Nephron (organoid): ENCODE measurements around the gene ABHD10.

Experiments
- H3K27ac Mint-ChIP-seq, 3 experiments: 2 replicates each; pipeline ENCODE4 v1.8.0; 2020; ENCODE audit warnings: mixed read lengths in 3 of 3, mild to moderate bottlenecking in 2 of 3, moderate library complexity in 1 of 3
- H3K27me3 Mint-ChIP-seq: 2 replicates; pipeline ENCODE4 v1.8.0; 2021; ENCODE audit warnings: low read depth, mild to moderate bottlenecking, moderate library complexity, mixed read lengths
- H3K36me3 Mint-ChIP-seq: 2 replicates; pipeline ENCODE4 v1.8.0; 2020; ENCODE audit warnings: low read depth, mixed read lengths
- H3K4me1 Mint-ChIP-seq: 2 replicates; pipeline ENCODE4 v1.8.0; 2020; ENCODE audit warnings: mixed read lengths
- H3K4me3 Mint-ChIP-seq, 3 experiments: 2 replicates each; pipeline ENCODE4 v1.8.0; 2020; ENCODE audit warnings: mild to moderate bottlenecking in 3 of 3, mixed read lengths in 3 of 3, moderate library complexity in 2 of 3
- H3K9me3 Mint-ChIP-seq: 2 replicates; pipeline ENCODE4 v1.8.0; 2020; ENCODE audit warnings: mixed read lengths
- TF ChIP-seq, protein P1 (sequence below), 3 experiments: fragments of 200-600 bp; sonication (generic); IDR thresholded peaks; one replicate each; pipeline ENCODE4 v1.5.0; 2021; ENCODE audit warnings: antibody characterized with exemption in 3 of 3; ENCODE audit not compliant: unreplicated experiment in 3 of 3

The ABHD10 gene

DNA sequence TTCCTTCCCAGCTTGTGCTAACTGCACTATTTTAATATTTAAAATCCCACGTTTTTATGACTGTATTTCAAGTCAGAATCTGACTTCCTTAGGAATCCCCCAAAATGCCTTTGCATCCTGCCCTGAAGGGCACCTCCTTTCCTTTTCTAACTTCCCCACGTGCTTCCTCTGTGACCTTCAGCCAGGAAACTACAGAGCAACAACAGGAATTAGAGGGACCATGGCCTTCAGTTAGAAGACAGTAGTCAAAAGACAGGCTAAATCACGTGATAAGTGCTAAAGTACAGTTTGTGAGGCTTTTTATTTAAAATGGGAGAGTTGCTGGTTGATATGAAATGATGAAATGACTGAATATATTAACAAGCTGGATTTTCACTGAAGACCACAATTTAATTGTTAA is 11.8 kb upstream of the ABHD10 start:
- H3K4me3 Mint-ChIP-seq: no peak overlapping the region
- TF ChIP-seq, protein P1, sequence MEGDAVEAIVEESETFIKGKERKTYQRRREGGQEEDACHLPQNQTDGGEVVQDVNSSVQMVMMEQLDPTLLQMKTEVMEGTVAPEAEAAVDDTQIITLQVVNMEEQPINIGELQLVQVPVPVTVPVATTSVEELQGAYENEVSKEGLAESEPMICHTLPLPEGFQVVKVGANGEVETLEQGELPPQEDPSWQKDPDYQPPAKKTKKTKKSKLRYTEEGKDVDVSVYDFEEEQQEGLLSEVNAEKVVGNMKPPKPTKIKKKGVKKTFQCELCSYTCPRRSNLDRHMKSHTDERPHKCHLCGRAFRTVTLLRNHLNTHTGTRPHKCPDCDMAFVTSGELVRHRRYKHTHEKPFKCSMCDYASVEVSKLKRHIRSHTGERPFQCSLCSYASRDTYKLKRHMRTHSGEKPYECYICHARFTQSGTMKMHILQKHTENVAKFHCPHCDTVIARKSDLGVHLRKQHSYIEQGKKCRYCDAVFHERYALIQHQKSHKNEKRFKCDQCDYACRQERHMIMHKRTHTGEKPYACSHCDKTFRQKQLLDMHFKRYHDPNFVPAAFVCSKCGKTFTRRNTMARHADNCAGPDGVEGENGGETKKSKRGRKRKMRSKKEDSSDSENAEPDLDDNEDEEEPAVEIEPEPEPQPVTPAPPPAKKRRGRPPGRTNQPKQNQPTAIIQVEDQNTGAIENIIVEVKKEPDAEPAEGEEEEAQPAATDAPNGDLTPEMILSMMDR (IDR thresholded peaks at IDR 0.05; ENCODE audit: unreplicated experiment in 3 of 3): no peak
- H3K36me3 Mint-ChIP-seq: peaks cover 41% of the 10 kb centered on the region

DNA sequence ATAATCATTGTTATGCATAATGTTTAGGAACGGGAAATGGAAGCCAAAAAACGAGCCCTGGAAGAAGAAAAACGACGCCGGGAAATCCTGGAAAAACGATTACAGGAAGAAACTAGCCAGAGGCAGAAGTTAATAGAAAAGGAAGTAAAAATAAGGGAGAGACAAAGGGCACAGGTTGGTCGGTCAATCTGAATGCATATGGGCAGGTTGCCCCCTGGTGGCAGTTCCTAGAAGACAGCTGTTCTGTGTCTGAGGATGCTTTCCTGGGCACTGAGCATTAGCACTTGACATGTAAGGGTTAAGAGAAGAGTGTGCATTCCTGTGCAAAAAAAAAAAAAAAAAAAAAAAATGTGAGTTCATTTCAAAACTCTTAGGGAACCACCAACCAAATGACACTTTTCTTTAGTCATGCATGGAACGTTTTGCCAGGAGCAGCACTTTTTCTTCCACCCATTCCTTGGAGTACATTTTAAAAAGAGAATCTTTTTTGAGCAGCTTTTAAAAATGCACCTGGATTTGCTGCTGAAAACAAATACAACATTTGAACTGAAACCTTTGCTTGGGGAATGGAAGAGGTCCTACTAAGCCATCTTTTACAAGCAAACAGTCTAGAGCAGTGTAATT is 11.1 kb upstream of the ABHD10 start:
- H3K4me3 Mint-ChIP-seq: no peak overlapping the region
- no peaks in the 10 kb centered on the region for H3K9me3 Mint-ChIP-seq
- H3K36me3 Mint-ChIP-seq: peaks cover 41% of the 10 kb centered on the region
- TF ChIP-seq, protein P1 (IDR thresholded peaks at IDR 0.05; ENCODE audit: unreplicated experiment in 3 of 3): peak; percentile 84 to 95 (median 90)
- H3K27ac Mint-ChIP-seq: peak overlapping the region; percentile 28 to 69 (median 39)
- no peaks in the 10 kb centered on the region for H3K27me3 Mint-ChIP-seq
- H3K4me1 Mint-ChIP-seq: peaks cover 12% of the 10 kb centered on the region

More for the DNA sequence above, 11.8 kb upstream of the ABHD10 start:
- no peaks in the 10 kb centered on the region for H3K9me3 Mint-ChIP-seq
- no peaks in the 10 kb centered on the region for H3K27me3 Mint-ChIP-seq
- peak overlapping the region; percentile 8 to 56 (median 28) for H3K27ac Mint-ChIP-seq
- H3K4me1 Mint-ChIP-seq: peaks cover 12% of the 10 kb centered on the region

DNA sequence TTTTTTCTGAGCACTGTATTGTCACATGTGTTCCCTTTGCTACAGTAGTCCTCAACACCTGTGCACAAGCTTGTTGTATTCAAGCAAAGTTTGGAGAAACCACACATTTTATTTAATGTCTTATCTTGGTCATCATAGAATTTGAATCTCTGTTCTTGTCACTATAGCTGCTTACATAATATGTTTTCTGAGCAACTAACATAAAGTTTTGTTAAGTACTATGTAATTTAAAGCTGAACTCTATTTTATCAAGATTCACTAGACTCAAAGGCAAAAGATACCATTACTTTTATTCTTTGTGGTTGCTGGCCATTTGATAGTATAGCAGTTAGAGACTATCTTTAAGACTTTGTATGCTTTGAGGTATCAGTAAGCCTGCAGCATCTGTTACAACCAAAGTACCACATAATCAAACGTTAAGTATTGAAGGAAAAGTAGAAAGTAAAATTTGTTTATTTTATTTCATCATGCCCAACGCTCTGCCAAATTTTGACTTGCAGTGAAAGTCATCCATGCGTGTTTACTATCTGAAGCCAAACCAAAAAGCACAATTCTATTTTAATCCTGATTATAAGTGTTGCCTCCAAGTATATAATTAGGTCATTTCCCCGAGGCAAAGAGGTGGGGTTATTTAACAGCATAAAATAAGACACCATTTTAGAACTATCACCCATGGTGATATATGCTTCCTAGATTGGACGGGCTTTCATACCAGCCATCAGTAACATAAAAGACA is 10.3 kb upstream of the ABHD10 start:
- Mint-ChIP-seq H3K27me3 (no peaks in the 10 kb centered on the region), H3K9me3 (no peaks in the 10 kb centered on the region), H3K4me3 (no peak overlapping the region), H3K36me3 (peaks cover 38% of the 10 kb centered on the region), H3K4me1 (peaks cover 12% of the 10 kb centered on the region), H3K27ac (no peak overlapping the region)
- TF ChIP-seq, protein P1 (IDR thresholded peaks at IDR 0.05; ENCODE audit: unreplicated experiment in 3 of 3): no peak

DNA sequence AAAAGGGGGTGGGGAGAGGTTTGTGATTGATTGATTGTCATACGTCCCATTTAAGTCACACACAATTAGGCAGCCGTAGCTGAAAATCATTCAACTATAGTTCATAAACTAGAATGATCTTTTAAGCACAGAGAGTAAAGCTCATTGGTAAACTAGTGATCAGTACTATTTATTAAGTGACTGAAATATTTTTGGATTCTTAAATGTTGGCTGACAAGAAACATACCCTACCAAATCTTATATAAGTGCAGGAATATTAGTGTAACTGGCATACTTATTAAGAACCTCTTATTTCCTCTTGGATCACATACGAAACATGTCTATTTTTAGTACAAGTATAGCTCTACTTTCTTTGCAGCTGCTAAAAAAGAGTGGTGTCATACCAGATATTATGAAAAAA is 8.4 kb upstream of the ABHD10 start:
- peaks cover 37% of the 10 kb centered on the region for H3K36me3 Mint-ChIP-seq

GRCh38 chr3:111971533-111972130 is 7.2 kb upstream of the ABHD10 start:
- Mint-ChIP-seq H3K4me3 (no peak overlapping the region), H3K27me3 (no peaks in the 10 kb centered on the region), H3K4me1 (peaks cover 12% of the 10 kb centered on the region), H3K27ac (peak overlapping the region in 1 of 3 experiments; percentile 72), H3K36me3 (peaks cover 31% of the 10 kb centered on the region), H3K9me3 (no peaks in the 10 kb centered on the region)
- TF ChIP-seq, protein P1 (IDR thresholded peaks at IDR 0.05; ENCODE audit: unreplicated experiment in 3 of 3): no peak

More for the DNA sequence above, 8.4 kb upstream of the ABHD10 start:
- Mint-ChIP-seq H3K4me3 (no peak overlapping the region), H3K4me1 (peaks cover 12% of the 10 kb centered on the region), H3K27ac (peak overlapping the region in 1 of 3 experiments; percentile 72), H3K27me3 (no peaks in the 10 kb centered on the region), H3K9me3 (no peaks in the 10 kb centered on the region)
- TF ChIP-seq, protein P1 (IDR thresholded peaks at IDR 0.05; ENCODE audit: unreplicated experiment in 3 of 3): no peak
